ENCODE measurements around the gene TM4SF4. TPM values are rescaled to one million over a fixed set of nuclear protein-coding genes. Genes with fewer than 3 reads are reported as not detected.

Gene TM4SF4
- total RNA-seq, 1 experiment from 2014 or later = not detected

- CTCF ChIA-PET = no interaction called here
- no peak overlapping the region for H3K4me3 ChIP-seq
- no TSS peak for BruUV-seq (replicated peaks)
- POLR2A ChIA-PET (ENCODE audit: unreplicated experiment) = interaction anchor here (0.6 kb wide), 1 partner anchor 390 kb away, joined by 5 read pairs; no protein-coding TSS in a partner anchor
- H3K9me2 ChIP-seq (ENCODE audit: insufficient read depth) = no peaks in the 10 kb centered on the region
- H3K79me2 ChIP-seq (ENCODE audit: low read depth) = no peaks in the 10 kb centered on the region
- no peaks in the 10 kb centered on the region for H4K20me1 ChIP-seq (ENCODE audit: insufficient read depth)
- peaks cover 12% of the 10 kb centered on the region; the same call in 1 of the 2 replicates for H3K4me1 ChIP-seq (replicated peaks; ENCODE audit: insufficient read depth)
- H3K9me3 ChIP-seq (ENCODE audit: insufficient read depth, low read depth) = no peaks in the 10 kb centered on the region
- H2AFZ ChIP-seq = no peak overlapping the region
- intact Hi-C loops (cut with micrococcal nuclease; ENCODE audit: unreplicated experiment) = loop anchor here (10.0 kb wide), 2 partner anchors 420 to 670 kb away; no protein-coding TSS in a partner anchor
- peaks cover 14% of the 10 kb centered on the region for H3K36me3 ChIP-seq (ENCODE audit: low read depth)
- DNase-seq = no peak
- no peak for TF ChIP-seq EZH2 (IDR thresholded peaks at IDR 0.05; ENCODE audit: low read depth)
- TF ChIP-seq CTCF (conservative IDR thresholded peaks at IDR 0.05) = no peak
- H3K27me3 ChIP-seq (ENCODE audit: insufficient read depth, low read depth) = no peaks in the 10 kb centered on the region
- H3K27ac ChIP-seq = no peak overlapping the region
- H3F3A ChIP-seq (ENCODE audit: insufficient read depth, low read depth) = peaks cover 27% of the 10 kb centered on the region; the same call in 1 of the 2 replicates
- H3K4me2 ChIP-seq = no peak overlapping the region
These were observed 40.8 kb downstream of the TM4SF4 start for GRCh38 chr3:149515249-149515648.

- intact Hi-C loops (cut with micrococcal nuclease; ENCODE audit: unreplicated experiment) = loop anchor here (10.0 kb wide), 2 partner anchors 418 to 668 kb away; no protein-coding TSS in a partner anchor
- TF ChIP-seq CTCF (conservative IDR thresholded peaks at IDR 0.05) = no peak
- TF ChIP-seq EZH2 (IDR thresholded peaks at IDR 0.05; ENCODE audit: low read depth) = no peak
- H2AFZ ChIP-seq = no peak overlapping the region
- H3K9me3 ChIP-seq (ENCODE audit: insufficient read depth, low read depth) = no peaks in the 10 kb centered on the region
- no peaks in the 10 kb centered on the region for H3K79me2 ChIP-seq (ENCODE audit: low read depth)
- DNase-seq = no peak
- H3K27ac ChIP-seq = no peak overlapping the region
- no peaks in the 10 kb centered on the region for H3K27me3 ChIP-seq (ENCODE audit: insufficient read depth, low read depth)
- H3K9me2 ChIP-seq (ENCODE audit: insufficient read depth) = no peaks in the 10 kb centered on the region
- peaks cover 20% of the 10 kb centered on the region for H3K36me3 ChIP-seq (ENCODE audit: low read depth)
- H3F3A ChIP-seq (ENCODE audit: insufficient read depth, low read depth) = peaks cover 22% of the 10 kb centered on the region; the same call in 1 of the 2 replicates
- ChIA-PET CTCF (no interaction called here), POLR2A (ENCODE audit: unreplicated experiment) (no interaction called here)
- no peaks in the 10 kb centered on the region for H4K20me1 ChIP-seq (ENCODE audit: insufficient read depth)
- no peak overlapping the region for H3K4me3 ChIP-seq
- H3K4me2 ChIP-seq = no peak overlapping the region
- no TSS peak for BruUV-seq (replicated peaks)
- no peaks in the 10 kb centered on the region for H3K4me1 ChIP-seq (replicated peaks; ENCODE audit: insufficient read depth)
These were observed 42.4 kb downstream of the TM4SF4 start for GRCh38 chr3:149516920-149517319.

GRCh38 chr3:149519912-149520311 is 45.4 kb downstream of the TM4SF4 start:
- H3F3A ChIP-seq (ENCODE audit: insufficient read depth, low read depth) = peaks cover 12% of the 10 kb centered on the region
- DNase-seq = no peak
- ChIA-PET POLR2A (ENCODE audit: unreplicated experiment) (interaction anchor here (0.6 kb wide), 3 partner anchors 126 to 430 kb away, joined by 4 to 6 read pairs (median 5); no protein-coding TSS in a partner anchor), CTCF (no interaction called here)
- no peaks in the 10 kb centered on the region for H3K27me3 ChIP-seq (ENCODE audit: insufficient read depth, low read depth)
- H3K79me2 ChIP-seq (ENCODE audit: low read depth) = no peaks in the 10 kb centered on the region
- H4K20me1 ChIP-seq (ENCODE audit: insufficient read depth) = no peaks in the 10 kb centered on the region
- no peak for TF ChIP-seq CTCF (conservative IDR thresholded peaks at IDR 0.05)
- no peak for TF ChIP-seq EZH2 (IDR thresholded peaks at IDR 0.05; ENCODE audit: low read depth)
- intact Hi-C loops (cut with micrococcal nuclease; ENCODE audit: unreplicated experiment) = loop anchor here (10.0 kb wide), 2 partner anchors 415 to 665 kb away; no protein-coding TSS in a partner anchor
- BruUV-seq (replicated peaks) = no TSS peak
- H3K4me2 ChIP-seq = no peak overlapping the region
- H3K9me2 ChIP-seq (ENCODE audit: insufficient read depth) = no peaks in the 10 kb centered on the region
- no peak overlapping the region for H3K27ac ChIP-seq
- no peak overlapping the region for H3K4me3 ChIP-seq
- no peaks in the 10 kb centered on the region for H3K9me3 ChIP-seq (ENCODE audit: insufficient read depth, low read depth)
- H2AFZ ChIP-seq = no peak overlapping the region
- no peaks in the 10 kb centered on the region for H3K4me1 ChIP-seq (replicated peaks; ENCODE audit: insufficient read depth)
- H3K36me3 ChIP-seq (ENCODE audit: low read depth) = peaks cover 37% of the 10 kb centered on the region

All from PC-9 (cell line).